Measurements from ENCODE around the gene EML6. TPM values are rescaled to one million over a fixed set of nuclear protein-coding genes. Genes with fewer than 3 reads are reported as not detected.

The EML6 gene
- total and polyA plus RNA-seq, 2 of the 13 experiments (the other 11 are each of a cell fraction or from before 2014, with no cell fraction given) = 17.2 to 32.4 TPM

- Histone ChIP-seq H3K36me3 (replicated peaks in 1 of 2; ENCODE audit: control insufficient read depth in 1 of 2, insufficient read depth in 2 of 2, low read length in 2 of 2) (no peaks in the 10 kb centered on the region), H3K4me3 (replicated peaks in 1 of 3; ENCODE audit: insufficient read depth in 1 of 3, low read depth in 2 of 3, low read length in 3 of 3) (no peak overlapping the region), H4K20me1 (ENCODE audit: insufficient read depth, low read length) (no peaks in the 10 kb centered on the region), H3K27me3 (ENCODE audit: control insufficient read depth in 1 of 2, insufficient read depth in 2 of 2, low read length in 2 of 2) (no peaks in the 10 kb centered on the region), H3K4me1 (ENCODE audit: insufficient read depth, low read length) (peaks cover 2% of the 10 kb centered on the region), H3K9me3 (ENCODE audit: low read length) (peaks cover 12% of the 10 kb centered on the region), H2AFZ (ENCODE audit: low read length) (no peak overlapping the region), H3K9ac (ENCODE audit: insufficient read depth, low read depth, low read length) (no peak overlapping the region), H3K27ac (ENCODE audit: extremely low read length, insufficient read depth, low read length) (no peak overlapping the region), H3K4me2 (ENCODE audit: low read depth, low read length) (no peak overlapping the region), H3K79me2 (ENCODE audit: insufficient read depth, low read length) (no peaks in the 10 kb centered on the region)
- FAIRE-seq (no peak), DNase-seq (ENCODE audit: low spot score) (no peak), ATAC-seq (no peak)
- WGBS (ENCODE audit: low lambda C conversion rate) = 94% methylated on average over 4 of the region's 4 CpGs
- ChIA-PET CTCF (ENCODE audit: low intra/inter-chr PET ratio, low total read pairs) (no interaction called here), POLR2A (no interaction called here)
- TF ChIP-seq NFE2L2 (IDR thresholded peaks at IDR 0.05; ENCODE audit: low read length) = peak; percentile 74
- peak in 1 of 2 experiments; percentile 26; a peak in 2 of 4 replicates for TF ChIP-seq MAFK (conservative IDR thresholded peaks at IDR 0.05 in 1 of 2, IDR thresholded peaks at IDR 0.05 in 1 of 2; ENCODE audit: low read length in 2 of 2)
- no peak for TF ChIP-seq STAG1 (CRISPR knock-in tag; IDR thresholded peaks at IDR 0.05)
- in situ Hi-C loops (cut with HindIII; ENCODE audit: extremely low pct_ligation_motif_present, low pct_unique_long_range_greater_than_20kb) = no loop called here
- intact Hi-C loops (cut with micrococcal nuclease; ENCODE audit: unreplicated experiment) = no loop called here
- no TSS peak for BruUV-seq (replicated peaks)
Measured at GRCh38 chr2:54935389-54935788, 211.9 kb downstream of the EML6 start.

GRCh38 chr2:54936766-54937165 lies 213.3 kb downstream of the EML6 start:
- Histone ChIP-seq H3K4me1 (ENCODE audit: insufficient read depth, low read length) (peaks cover 16% of the 10 kb centered on the region), H4K20me1 (ENCODE audit: insufficient read depth, low read length) (no peaks in the 10 kb centered on the region), H3K36me3 (replicated peaks in 1 of 2; ENCODE audit: control insufficient read depth in 1 of 2, insufficient read depth in 2 of 2, low read length in 2 of 2) (no peaks in the 10 kb centered on the region), H3K4me2 (ENCODE audit: low read depth, low read length) (no peak overlapping the region), H3K9me3 (ENCODE audit: low read length) (peaks cover 12% of the 10 kb centered on the region), H3K27me3 (ENCODE audit: control insufficient read depth in 1 of 2, insufficient read depth in 2 of 2, low read length in 2 of 2) (no peaks in the 10 kb centered on the region), H3K27ac (ENCODE audit: extremely low read length, insufficient read depth, low read length) (no peak overlapping the region), H3K9ac (ENCODE audit: insufficient read depth, low read depth, low read length) (no peak overlapping the region), H3K79me2 (ENCODE audit: insufficient read depth, low read length) (no peaks in the 10 kb centered on the region), H2AFZ (ENCODE audit: low read length) (no peak overlapping the region), H3K4me3 (replicated peaks in 1 of 3; ENCODE audit: insufficient read depth in 1 of 3, low read depth in 2 of 3, low read length in 3 of 3) (no peak overlapping the region)
- 85% methylated on average over 8 of the region's 8 CpGs for WGBS (ENCODE audit: low lambda C conversion rate)
- in situ Hi-C loops (cut with HindIII; ENCODE audit: extremely low pct_ligation_motif_present, low pct_unique_long_range_greater_than_20kb) (no loop called here), intact Hi-C loops (cut with micrococcal nuclease; ENCODE audit: unreplicated experiment) (no loop called here)
- TF ChIP-seq ZFP90 (CRISPR knock-in tag; IDR thresholded peaks at IDR 0.05; ENCODE audit: borderline replicate concordance) (no peak), BCL6 (CRISPR knock-in tag; IDR thresholded peaks at IDR 0.05) (no peak), ZNF605 (CRISPR knock-in tag; IDR thresholded peaks at IDR 0.05) (no peak), TFDP1 (CRISPR knock-in tag; IDR thresholded peaks at IDR 0.05; ENCODE audit: borderline replicate concordance) (no peak), ZNF878 (CRISPR knock-in tag; IDR thresholded peaks at IDR 0.05) (no peak), CBX2 (IDR thresholded peaks at IDR 0.05; ENCODE audit: low read depth, low read length) (no peak), CBX2 (CRISPR knock-in tag; IDR thresholded peaks at IDR 0.05; ENCODE audit: low read depth) (no peak), ZNF713 (CRISPR knock-in tag; IDR thresholded peaks at IDR 0.05) (no peak), AHR (CRISPR knock-in tag; IDR thresholded peaks at IDR 0.05) (no peak), ZNF317 (CRISPR knock-in tag; IDR thresholded peaks at IDR 0.05) (no peak)
- ChIA-PET CTCF (ENCODE audit: low intra/inter-chr PET ratio, low total read pairs) (no interaction called here), POLR2A (no interaction called here)
- ATAC-seq (no peak), FAIRE-seq (no peak), DNase-seq (ENCODE audit: low spot score) (no peak)
- BruUV-seq (replicated peaks) = no TSS peak
